Forelimb muscle (tissue), 1 donor: ENCODE data around the gene SFXN5. TPM values are rescaled to one million over a fixed set of nuclear protein-coding genes. Genes with fewer than 3 reads are reported as not detected.

Experiments used
- DNase-seq: peaks from one replicate; pipeline ENCODE4 v3.0.0-alpha.2; 2013; ENCODE audit warnings: low read depth
- polyA plus RNA-seq: library from polyadenylated mRNA; unstranded; fragments of 120-200 nt; gene quantifications from one replicate; pipeline ENCODE4 v1.2.1, GENCODE V29; 2013; ENCODE audit not compliant: insufficient read length

SFXN5 gene
- polyA plus RNA-seq, 1 donor: 6.8 TPM

- DNase-seq: no peak
Measured at GRCh38 chr2:72900191-72900825, 171.2 kb downstream of the SFXN5 start.

- DNase-seq: no peak
Measured at GRCh38 chr2:72898585-72898906, 173.0 kb downstream of the SFXN5 start.

DNA sequence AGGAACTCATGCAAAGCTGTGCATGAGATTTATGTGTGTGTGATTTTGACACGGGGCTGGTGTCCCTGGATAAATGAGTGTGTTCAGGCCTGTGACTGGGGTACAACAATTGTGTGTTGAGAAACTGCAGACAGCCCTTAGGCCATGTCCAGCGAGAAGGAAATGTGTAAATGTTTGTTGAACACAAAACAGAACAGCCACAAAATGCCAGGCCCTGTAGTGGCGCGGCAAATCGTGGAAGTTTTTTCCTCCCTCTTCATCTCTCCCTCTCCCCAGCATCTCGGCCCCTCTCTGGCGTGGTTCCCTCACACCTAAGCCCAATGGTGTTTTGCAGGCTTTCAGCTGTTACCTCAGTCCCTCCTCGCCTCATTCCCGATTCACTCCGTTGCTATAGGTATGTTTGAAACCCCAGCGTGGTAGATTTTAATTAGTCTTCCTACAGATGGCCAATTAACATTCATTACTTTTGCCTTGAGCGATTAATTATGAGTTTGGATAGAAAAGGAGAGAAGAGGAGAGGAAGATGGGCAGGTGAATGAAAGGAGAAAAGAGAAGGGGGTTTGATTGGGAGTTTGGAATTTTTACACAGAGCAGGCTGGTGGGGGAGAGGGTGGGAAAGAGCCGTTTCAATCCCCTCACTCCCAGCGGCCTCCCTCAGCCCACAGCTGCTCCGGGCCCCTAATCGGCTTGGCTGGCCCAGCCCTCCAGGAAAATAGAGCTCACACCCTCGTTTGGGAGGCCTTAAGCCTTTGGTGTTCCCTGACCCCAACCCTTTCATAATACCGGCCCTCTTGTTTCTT is 173.5 kb downstream of the SFXN5 start:
- no peak for DNase-seq

GRCh38 chr2:72896446-72896845 is 175.1 kb downstream of the SFXN5 start:
- no peak for DNase-seq

- DNase-seq: no peak
Measured at GRCh38 chr2:72895759-72896281, 175.7 kb downstream of the SFXN5 start.

DNA sequence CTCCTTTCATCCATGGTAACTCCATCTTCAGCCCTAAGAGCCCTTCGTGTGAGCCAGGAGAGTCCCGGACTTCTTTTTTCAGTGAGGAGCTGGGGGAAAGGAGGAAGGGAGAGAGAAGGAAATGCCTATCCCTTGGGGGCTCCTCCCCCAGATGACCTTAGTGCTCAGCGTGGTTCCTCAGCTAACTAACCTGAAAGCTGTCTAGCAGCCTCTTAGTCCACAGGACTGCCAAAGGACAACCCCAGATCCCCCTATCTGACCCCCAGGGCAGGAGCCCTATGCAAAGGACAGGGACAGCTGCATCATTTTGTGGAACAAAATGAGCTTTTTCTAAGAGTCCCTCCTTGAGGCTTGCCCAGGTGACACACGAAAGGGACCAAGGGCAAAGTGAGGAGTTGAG is 176.4 kb downstream of the SFXN5 start:
- DNase-seq: no peak

DNA sequence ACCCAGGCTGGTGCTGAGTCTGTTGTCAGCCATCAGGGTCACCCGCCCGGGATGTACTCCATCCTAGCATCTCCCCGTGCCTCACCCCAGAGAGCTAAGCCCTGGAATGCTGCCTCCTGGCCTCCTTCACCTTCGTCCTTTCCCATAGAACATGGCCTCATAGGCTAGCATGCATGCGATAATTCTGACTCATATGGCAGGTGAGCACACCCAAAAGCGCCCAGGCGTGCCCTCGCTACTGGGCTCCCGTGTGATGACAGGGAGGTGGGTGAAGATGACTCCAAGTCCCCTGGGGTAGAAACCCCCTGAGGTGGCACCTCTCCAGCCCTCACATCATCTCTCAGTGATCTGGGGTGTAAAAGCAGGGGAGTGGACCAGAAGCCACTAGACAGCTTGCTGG is 177.0 kb downstream of the SFXN5 start:
- DNase-seq: no peak

- no peak for DNase-seq
Measured at GRCh38 chr2:72893594-72894319, 177.8 kb downstream of the SFXN5 start.

DNA sequence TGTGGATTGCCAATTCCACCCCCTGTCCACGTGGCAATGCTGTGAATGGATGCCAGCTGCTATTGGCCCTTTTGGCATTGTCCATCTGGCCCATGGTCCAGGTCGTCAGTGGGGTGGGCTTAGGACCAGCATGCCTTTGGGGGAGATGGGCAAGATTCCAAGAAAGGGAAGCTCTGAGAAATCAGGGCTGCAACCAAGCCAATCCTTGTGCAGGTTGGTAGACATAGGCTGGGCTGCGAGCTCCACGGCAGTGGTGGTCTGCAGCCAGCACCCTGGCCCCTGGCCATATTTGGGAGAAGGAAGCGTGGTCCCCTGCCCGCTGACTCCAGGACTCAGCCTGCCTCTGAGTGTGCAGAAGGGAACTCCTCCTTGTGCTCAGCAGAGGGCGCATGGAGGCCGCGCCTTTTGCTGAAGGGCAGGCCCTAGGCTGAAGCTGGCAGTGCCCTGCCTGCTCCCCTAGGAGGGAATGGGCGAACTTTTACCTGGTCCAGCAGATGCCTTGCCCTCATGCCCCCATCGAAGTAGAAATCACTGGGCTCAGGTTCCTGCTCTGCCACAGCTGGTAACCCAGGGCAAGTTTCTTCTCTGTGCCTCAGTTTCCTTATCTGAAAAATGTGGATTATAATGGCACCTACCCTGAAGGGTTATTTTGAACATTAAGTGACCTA is 178.9 kb downstream of the SFXN5 start:
- no peak for DNase-seq

Other genes starting within 250 kb of the SFXN5 start
- gene EXOC6B, start 245.7 kb downstream of the SFXN5 start, polyA plus RNA-seq: 9.6 TPM
- gene SPR, start 184.3 kb downstream of the SFXN5 start, polyA plus RNA-seq: 5.5 TPM
- 0.08 TPM for gene EMX1, start 154.2 kb downstream of the SFXN5 start, polyA plus RNA-seq
- 13.0 TPM for gene RAB11FIP5, start 41.2 kb upstream of the SFXN5 start, polyA plus RNA-seq
- not detected for gene NOTO, start 130.9 kb upstream of the SFXN5 start, polyA plus RNA-seq
- 32.5 TPM for gene SMYD5, start 142.5 kb upstream of the SFXN5 start, polyA plus RNA-seq
- 35.3 TPM for gene PRADC1, start 161.5 kb upstream of the SFXN5 start, polyA plus RNA-seq
- gene CCT7, start 162.6 kb upstream of the SFXN5 start, polyA plus RNA-seq: 176 TPM
- 0.18 TPM for gene FBXO41, start 212.8 kb upstream of the SFXN5 start, polyA plus RNA-seq
- not detected for gene EGR4, start 221.8 kb upstream of the SFXN5 start, polyA plus RNA-seq